Fibroblast of the aortic adventitia (primary cell): ENCODE measurements around the gene SLAMF1. TPM values are rescaled to one million over a fixed set of nuclear protein-coding genes. Genes with fewer than 3 reads are reported as not detected.
"Not testable (repeated sequence)": the region's sequence is repeated elsewhere in the genome, so short reads cannot be mapped to it uniquely, and the experiment has no call there.

ENCODE experiments used
- DNase-seq: peaks from one replicate; pipeline ENCODE4 v3.0.0-alpha.2; 2010; ENCODE audit warnings: low read depth
- H3K4me3 ChIP-seq: 2 replicates; pipeline ENCODE4 v1.5.1; 2011; ENCODE audit warnings: low read depth, mild to moderate bottlenecking, control low read depth, low read length, moderate library complexity
- CTCF ChIP-seq: IDR thresholded peaks from 2 replicates; pipeline ENCODE4 v1.5.1; 2011; ENCODE audit warnings: mild to moderate bottlenecking, low read length, control low read depth, inconsistent platforms; ENCODE audit not compliant: insufficient read depth
- total RNA-seq: library from RNA; depleted of rRNA; stranded (reverse); fragments of >200 nt; gene quantifications from 2 replicates; pipeline ENCODE4 v1.2.3, GENCODE V29; 2012; ENCODE audit warnings: low replicate concordance

The SLAMF1 gene
- total RNA-seq, 1 donor: not detected

- TF ChIP-seq CTCF: no peak
- no peak overlapping the region for H3K4me3 ChIP-seq
- no peak for DNase-seq
These were observed 62.1 kb downstream of the SLAMF1 start for GRCh38 chr1:160584784-160585183.

GRCh38 chr1:160582976-160583375, 63.9 kb downstream of the SLAMF1 start:
- DNase-seq, H3K4me3 ChIP-seq: not testable (repeated sequence)

- DNase-seq: no peak
- TF ChIP-seq CTCF: no peak
- no peak overlapping the region for H3K4me3 ChIP-seq
These were observed 64.9 kb downstream of the SLAMF1 start for GRCh38 chr1:160581961-160582360.

- no peak for DNase-seq
- no peak for TF ChIP-seq CTCF
- no peak overlapping the region for H3K4me3 ChIP-seq
These were observed 66.5 kb downstream of the SLAMF1 start for GRCh38 chr1:160580221-160580812.

GRCh38 chr1:160579216-160579701, 67.6 kb downstream of the SLAMF1 start, which contains the start of gene CD84:
Gene CD84 (minus strand): TSS chr1:160579496. CDS start chr1:160579437, 59 bp downstream.
- no peak for DNase-seq
- TF ChIP-seq CTCF: no peak
- no peak within 1 kb of the TSS for H3K4me3 ChIP-seq

GRCh38 chr1:160578525-160579191, 68.2 kb downstream of the SLAMF1 start:
- no peak for DNase-seq
- H3K4me3 ChIP-seq: no peak overlapping the region
- no peak for TF ChIP-seq CTCF

- no peak for DNase-seq
- no peak overlapping the region for H3K4me3 ChIP-seq
- no peak for TF ChIP-seq CTCF
These were observed 68.7 kb downstream of the SLAMF1 start for GRCh38 chr1:160578175-160578524.
